ENCODE measurements around the gene DLG3.
"Not testable (repeated sequence)": the region's sequence is repeated elsewhere in the genome, so short reads cannot be mapped to it uniquely, and the experiment has no call there.

Gene DLG3

DNA sequence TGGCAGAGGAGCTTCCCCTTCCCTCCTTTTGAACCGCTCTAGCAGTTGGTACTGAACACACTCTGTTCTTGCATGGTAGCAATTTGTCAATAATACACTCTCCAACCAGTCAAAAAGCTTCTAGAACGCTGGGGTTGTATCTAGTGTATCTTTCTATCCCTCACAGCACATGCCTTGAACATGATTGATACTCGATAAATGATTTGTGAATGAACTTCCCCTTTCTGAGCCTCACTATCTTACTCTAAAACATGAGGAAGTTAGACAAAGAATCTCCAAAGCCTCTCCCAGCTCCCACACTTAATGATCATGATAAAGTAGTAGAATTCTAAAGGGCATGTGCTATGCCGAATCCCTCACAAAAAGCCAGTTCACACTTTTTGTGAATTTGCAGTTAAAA lies 64.4 kb downstream of the DLG3 start:
- H3K27ac ChIP-seq: no peak overlapping the region; the same call in 1 of the 2 replicates
- TF ChIP-seq, protein P1, sequence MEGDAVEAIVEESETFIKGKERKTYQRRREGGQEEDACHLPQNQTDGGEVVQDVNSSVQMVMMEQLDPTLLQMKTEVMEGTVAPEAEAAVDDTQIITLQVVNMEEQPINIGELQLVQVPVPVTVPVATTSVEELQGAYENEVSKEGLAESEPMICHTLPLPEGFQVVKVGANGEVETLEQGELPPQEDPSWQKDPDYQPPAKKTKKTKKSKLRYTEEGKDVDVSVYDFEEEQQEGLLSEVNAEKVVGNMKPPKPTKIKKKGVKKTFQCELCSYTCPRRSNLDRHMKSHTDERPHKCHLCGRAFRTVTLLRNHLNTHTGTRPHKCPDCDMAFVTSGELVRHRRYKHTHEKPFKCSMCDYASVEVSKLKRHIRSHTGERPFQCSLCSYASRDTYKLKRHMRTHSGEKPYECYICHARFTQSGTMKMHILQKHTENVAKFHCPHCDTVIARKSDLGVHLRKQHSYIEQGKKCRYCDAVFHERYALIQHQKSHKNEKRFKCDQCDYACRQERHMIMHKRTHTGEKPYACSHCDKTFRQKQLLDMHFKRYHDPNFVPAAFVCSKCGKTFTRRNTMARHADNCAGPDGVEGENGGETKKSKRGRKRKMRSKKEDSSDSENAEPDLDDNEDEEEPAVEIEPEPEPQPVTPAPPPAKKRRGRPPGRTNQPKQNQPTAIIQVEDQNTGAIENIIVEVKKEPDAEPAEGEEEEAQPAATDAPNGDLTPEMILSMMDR (conservative IDR thresholded peaks at IDR 0.05): no peak
- no peak for TF ChIP-seq ZFX (IDR thresholded peaks at IDR 0.05)

DNA sequence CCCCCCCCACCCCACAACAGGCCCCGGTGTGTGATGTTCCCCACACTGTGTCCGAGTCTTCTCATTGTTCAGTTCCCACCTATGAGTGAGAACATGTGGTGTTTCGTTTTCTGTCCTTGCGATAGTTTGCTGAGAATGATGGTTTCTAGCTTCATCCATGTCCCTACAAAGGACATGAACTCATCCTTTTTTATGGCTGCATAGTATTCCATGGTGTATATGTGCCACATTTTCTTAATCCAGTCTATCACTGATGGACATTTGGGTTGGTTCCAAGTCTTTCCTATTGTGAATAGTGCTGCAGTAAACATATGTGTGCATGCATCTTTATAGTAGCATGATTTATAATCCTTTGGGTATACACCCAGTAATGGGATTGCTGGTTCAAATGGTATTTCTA lies 70.6 kb downstream of the DLG3 start:
- not testable (repeated sequence) for H3K27ac ChIP-seq

DNA sequence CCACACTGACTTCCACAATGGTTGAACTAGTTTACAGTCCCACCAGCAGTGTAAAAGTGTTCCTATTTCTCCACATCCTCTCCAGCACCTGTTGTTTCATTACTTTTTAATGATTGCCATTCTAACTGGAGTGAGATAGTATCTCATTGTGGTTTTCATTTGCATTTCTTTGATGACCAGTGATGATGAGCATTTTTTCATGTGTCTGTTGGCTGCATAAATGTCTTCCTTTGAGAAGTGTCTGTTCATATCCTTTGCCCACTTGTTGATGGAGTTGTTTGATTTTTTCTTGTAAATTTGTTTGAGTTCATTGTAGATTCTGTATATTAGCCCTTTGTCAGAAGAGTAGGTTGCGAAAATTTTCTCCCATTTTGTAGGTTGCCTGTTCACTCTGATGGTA lies 71.1 kb downstream of the DLG3 start:
- not testable (repeated sequence) for H3K27ac ChIP-seq

DNA sequence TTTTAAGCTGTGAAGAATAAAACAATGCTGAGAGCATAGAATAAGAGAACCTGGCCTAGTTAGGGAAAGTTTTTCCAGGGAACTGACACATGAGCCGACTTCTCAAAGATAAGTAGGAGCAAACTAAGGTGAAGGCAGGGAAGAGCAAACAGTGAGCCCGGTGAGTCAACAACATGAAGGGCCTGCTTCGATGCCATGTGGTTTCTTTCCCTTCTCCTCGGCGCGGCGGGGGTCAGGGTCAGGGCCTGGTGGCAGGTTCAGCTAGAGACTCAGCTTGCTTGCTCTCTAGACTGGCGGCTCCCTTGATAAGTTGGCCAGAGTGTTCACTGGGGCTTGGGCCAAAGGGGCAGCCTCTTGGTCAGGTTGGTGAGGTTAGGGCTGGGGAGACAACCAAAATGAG lies 81.1 kb downstream of the DLG3 start:
- H3K27ac ChIP-seq: peak overlapping the region; percentile 22
- TF ChIP-seq ZFX (IDR thresholded peaks at IDR 0.05): no peak

DNA sequence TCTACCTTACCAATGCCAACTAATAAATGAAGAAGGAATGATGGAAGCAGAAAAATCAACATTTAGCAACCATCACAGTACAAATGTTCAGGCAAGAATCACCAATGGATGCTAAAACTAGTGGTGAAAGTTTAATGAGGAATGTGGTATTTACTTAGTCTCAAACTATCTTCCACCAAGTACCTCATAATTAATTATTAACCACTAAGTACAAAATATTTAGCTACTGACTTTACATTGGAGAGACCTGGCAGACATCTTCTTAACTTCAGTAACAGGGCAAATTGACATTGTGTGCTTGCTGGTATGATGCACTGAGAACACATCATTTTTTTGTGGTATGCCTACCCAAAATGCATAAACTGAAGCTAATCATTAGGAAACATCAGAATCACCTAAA lies 82.4 kb downstream of the DLG3 start:
- no peak overlapping the region for H3K27ac ChIP-seq

DNA sequence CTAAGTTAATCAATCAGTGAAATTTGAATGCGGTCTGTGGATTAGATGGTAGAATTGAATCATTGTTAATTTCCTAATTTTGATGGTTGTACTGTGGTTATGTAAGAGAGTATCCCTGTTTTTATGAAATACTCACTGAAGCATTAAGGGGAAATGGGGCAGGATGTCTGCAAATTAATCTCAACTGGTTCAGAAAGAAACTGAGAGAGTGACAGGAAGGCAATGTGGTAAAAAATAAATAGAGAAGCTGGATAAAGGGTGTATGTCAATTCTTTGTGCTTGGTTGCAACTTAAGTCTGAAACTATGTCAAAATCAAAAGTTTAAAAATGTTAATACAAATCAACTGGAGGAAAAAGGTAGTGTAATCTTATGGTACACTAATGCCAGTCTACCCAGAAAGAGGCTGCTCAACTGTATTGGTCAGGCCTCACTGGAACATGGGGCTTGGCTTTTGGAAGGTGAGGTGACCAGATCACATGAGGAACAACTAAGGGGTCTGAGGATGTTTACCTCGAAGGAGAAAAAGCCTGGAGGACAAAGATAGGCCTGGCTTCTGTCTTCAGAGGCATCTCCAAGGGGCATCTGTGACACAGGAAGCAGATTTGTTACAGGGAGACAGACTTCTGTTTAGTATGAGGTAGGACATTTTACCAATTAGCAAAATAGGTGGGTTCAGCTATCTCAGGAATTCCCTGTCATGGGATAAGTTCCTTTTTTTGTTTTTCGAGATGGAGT lies 83.1 kb downstream of the DLG3 start:
- H3K27ac ChIP-seq: no peak overlapping the region
- TF ChIP-seq, protein P1 (conservative IDR thresholded peaks at IDR 0.05): no peak
- no peak for TF ChIP-seq ZFX (IDR thresholded peaks at IDR 0.05)

More for the DNA sequence above, 82.4 kb downstream of the DLG3 start:
- TF ChIP-seq, protein P1 (conservative IDR thresholded peaks at IDR 0.05): no peak
- TF ChIP-seq ZFX (IDR thresholded peaks at IDR 0.05): no peak

DNA sequence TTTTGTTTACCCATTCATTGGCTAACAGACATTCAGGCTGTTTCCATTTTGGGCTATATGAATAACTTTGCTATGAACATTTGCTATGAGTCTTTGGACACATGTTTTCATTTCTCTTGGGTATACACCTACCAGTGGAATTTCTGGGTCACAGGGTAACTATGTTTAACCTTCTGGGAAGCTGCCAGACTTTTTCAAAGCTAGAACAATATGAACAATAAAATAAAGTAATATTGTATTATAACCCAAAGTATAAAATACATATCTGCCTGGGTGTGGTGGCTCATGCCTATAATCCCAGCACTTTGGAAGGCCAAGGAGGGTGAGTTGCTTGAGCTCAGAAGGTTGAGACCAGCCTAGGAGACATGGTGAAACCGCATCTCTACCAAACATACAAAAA lies 90.6 kb downstream of the DLG3 start:
- TF ChIP-seq ZFX (IDR thresholded peaks at IDR 0.05): no peak
- TF ChIP-seq, protein P1 (conservative IDR thresholded peaks at IDR 0.05): no peak
- H3K27ac ChIP-seq: no peak overlapping the region

DNA sequence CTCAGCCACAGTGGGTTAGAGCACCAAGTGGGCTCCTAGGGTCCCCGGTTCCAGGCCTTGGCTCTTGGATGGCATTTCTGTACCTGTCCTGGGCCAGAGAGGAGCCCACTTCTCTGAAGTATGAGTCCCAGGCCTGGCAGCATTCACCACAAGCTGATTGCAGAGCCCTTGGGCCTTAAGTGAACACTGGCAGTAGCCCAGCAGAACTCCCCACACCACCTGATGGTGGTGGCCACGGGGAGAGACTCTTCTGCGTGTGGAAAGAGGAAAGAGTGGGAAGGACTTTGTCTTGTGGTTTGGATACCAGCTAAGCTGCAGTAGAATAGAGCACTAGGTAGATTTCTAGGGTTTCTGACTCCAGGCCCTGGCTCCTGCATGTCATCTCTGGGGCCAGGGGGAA lies 104.8 kb downstream of the DLG3 start:
- TF ChIP-seq ZFX (IDR thresholded peaks at IDR 0.05): no peak
- TF ChIP-seq, protein P1 (conservative IDR thresholded peaks at IDR 0.05): no peak
- no peak overlapping the region for H3K27ac ChIP-seq

DNA sequence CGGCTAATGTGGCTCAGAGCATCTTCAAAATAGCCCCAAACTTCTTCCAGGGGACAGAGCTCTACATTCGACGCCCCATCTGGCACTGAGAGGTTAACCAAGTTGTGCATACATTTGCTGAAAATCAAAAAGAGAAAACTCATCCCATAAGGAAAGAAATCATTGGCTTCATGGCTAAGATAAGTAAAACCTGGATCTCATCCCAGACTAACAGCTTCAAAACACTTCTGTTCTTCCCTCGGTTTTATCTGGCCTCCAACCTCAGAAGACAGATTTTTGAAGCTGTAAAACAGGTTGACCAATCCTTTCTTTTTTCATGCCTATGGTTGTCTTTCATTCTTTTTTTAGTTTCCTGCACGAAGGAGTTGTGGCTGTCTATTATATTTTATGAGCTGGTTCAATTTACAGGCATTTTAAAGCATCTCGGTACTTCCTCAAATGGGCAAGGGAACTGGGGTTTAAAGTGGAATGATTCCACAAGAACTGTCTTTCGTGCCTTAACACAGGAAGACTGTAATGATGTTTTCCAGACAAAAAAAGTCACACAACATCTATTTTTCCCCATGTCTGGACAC lies 107.6 kb downstream of the DLG3 start:
- H3K27ac ChIP-seq: no peak overlapping the region
- TF ChIP-seq, protein P1 (conservative IDR thresholded peaks at IDR 0.05): no peak
- TF ChIP-seq ZFX (IDR thresholded peaks at IDR 0.05): no peak
